AG10803 (cell line): ENCODE data around the gene SLC6A6.

Experiments
- DNase-seq: peaks from one replicate; pipeline ENCODE4 v3.0.0; 2010; ENCODE audit warnings: low read depth
- H3K4me3 ChIP-seq: 2 replicates; pipeline ENCODE4 v1.5.1; 2011; ENCODE audit warnings: mild to moderate bottlenecking, low read length, control low read depth
- CTCF ChIP-seq: conservative IDR thresholded peaks from 2 replicates; pipeline ENCODE4 v1.5.1; 2011; ENCODE audit warnings: mild to moderate bottlenecking, low read length, control low read depth, inconsistent platforms

Gene SLC6A6

GRCh38 chr3:14535616-14536015, 133.2 kb downstream of the SLC6A6 start:
- TF ChIP-seq CTCF: no peak
- H3K4me3 ChIP-seq: no peak overlapping the region
- no peak for DNase-seq

GRCh38 chr3:14536055-14536815, 133.8 kb downstream of the SLC6A6 start:
- no peak for DNase-seq
- TF ChIP-seq CTCF: no peak
- no peak overlapping the region for H3K4me3 ChIP-seq

- H3K4me3 ChIP-seq: no peak overlapping the region
- TF ChIP-seq CTCF: no peak
- no peak for DNase-seq
These were observed 134.6 kb downstream of the SLC6A6 start for GRCh38 chr3:14536837-14537589.

GRCh38 chr3:14537590-14538450, 135.4 kb downstream of the SLC6A6 start:
- no peak overlapping the region for H3K4me3 ChIP-seq
- no peak for TF ChIP-seq CTCF
- DNase-seq: no peak

GRCh38 chr3:14538451-14539088, 136.2 kb downstream of the SLC6A6 start:
- no peak for DNase-seq
- TF ChIP-seq CTCF: no peak
- no peak overlapping the region for H3K4me3 ChIP-seq
